Trophoblast cell (in vitro differentiated cells and primary cell): ENCODE measurements around the gene DPCD.

Experiments
- DNase-seq, 2 donors: peaks; one replicate each; pipeline ENCODE4 v3.0.0-alpha.2; 2016
- H2AFZ ChIP-seq: 2 replicates; pipeline ENCODE4 v1.6.1; 2013; ENCODE audit warnings: low read length, moderate library complexity, mild to moderate bottlenecking; ENCODE audit not compliant: insufficient read depth, poor library complexity
- H2AK5ac ChIP-seq: 2 replicates; pipeline ENCODE4 v1.6.1; 2013; ENCODE audit warnings: mild to moderate bottlenecking, low read length
- H2BK120ac ChIP-seq: 2 replicates; pipeline ENCODE4 v1.6.1; 2013; ENCODE audit warnings: low read length, mild to moderate bottlenecking, moderate library complexity; ENCODE audit not compliant: insufficient read depth, poor library complexity
- H2BK12ac ChIP-seq: 2 replicates; pipeline ENCODE4 v1.6.1; 2013; ENCODE audit warnings: mild to moderate bottlenecking, low read length, moderate library complexity
- H2BK5ac ChIP-seq: 2 replicates; pipeline ENCODE4 v1.6.1; 2013; ENCODE audit warnings: low read length, low read depth, moderate library complexity, mild to moderate bottlenecking; ENCODE audit not compliant: poor library complexity
- H3K14ac ChIP-seq: 2 replicates; pipeline ENCODE4 v1.6.1; 2013; ENCODE audit warnings: mild to moderate bottlenecking, low read length
- H3K18ac ChIP-seq: 2 replicates; pipeline ENCODE4 v1.6.1; 2013; ENCODE audit warnings: mild to moderate bottlenecking, low read length
- H3K23ac ChIP-seq: 2 replicates; pipeline ENCODE4 v1.6.1; 2013; ENCODE audit warnings: low read length
- H3K27ac ChIP-seq: 2 replicates; pipeline ENCODE4 v1.5.1; 2013; ENCODE audit warnings: low read depth, mild to moderate bottlenecking, inconsistent platforms, low read length, moderate library complexity
- H3K27me3 ChIP-seq: 2 replicates; pipeline ENCODE4 v1.6.1; 2013; ENCODE audit warnings: inconsistent platforms, mild to moderate bottlenecking, low read length, moderate library complexity; ENCODE audit not compliant: insufficient read depth
- H3K36me3 ChIP-seq, 2 experiments: 1 replicate in 1 of 2; 2 replicates in 1 of 2; pipeline ENCODE4 v1.6.1; 2013; ENCODE audit warnings: low read length in 2 of 2, mild to moderate bottlenecking in 2 of 2, moderate library complexity in 1 of 2; ENCODE audit not compliant: insufficient read depth in 2 of 2, control insufficient read depth in 1 of 2
- H3K4ac ChIP-seq: 2 replicates; pipeline ENCODE4 v1.6.1; 2013; ENCODE audit warnings: low read depth, mild to moderate bottlenecking, low read length, moderate library complexity
- H3K4me1 ChIP-seq, 2 experiments: 1 replicate in 1 of 2; 2 replicates in 1 of 2; pipeline ENCODE4 v1.6.1; 2013; ENCODE audit warnings: low read length in 2 of 2, mild to moderate bottlenecking in 2 of 2, moderate library complexity in 1 of 2; ENCODE audit not compliant: insufficient read depth in 2 of 2, control insufficient read depth in 1 of 2
- H3K4me2 ChIP-seq: 2 replicates; pipeline ENCODE4 v1.6.1; 2013; ENCODE audit warnings: inconsistent platforms, mild to moderate bottlenecking, low read length, moderate library complexity
- H3K4me3 ChIP-seq: 2 replicates; pipeline ENCODE4 v1.5.1; 2013; ENCODE audit warnings: mild to moderate bottlenecking, low read depth, low read length, inconsistent platforms
- H3K79me1 ChIP-seq: one replicate; pipeline ENCODE4 v1.6.1; 2013; ENCODE audit warnings: low read length
- H3K79me2 ChIP-seq: 2 replicates; pipeline ENCODE4 v1.6.1; 2013; ENCODE audit warnings: low read length, mild to moderate bottlenecking; ENCODE audit not compliant: control insufficient read depth, insufficient read depth, poor library complexity
- H3K9ac ChIP-seq: 2 replicates; pipeline ENCODE4 v1.6.1; 2013; ENCODE audit warnings: mild to moderate bottlenecking, low read length
- H3K9me3 ChIP-seq: 2 replicates; pipeline ENCODE4 v1.6.1; 2013; ENCODE audit warnings: low read depth, mild to moderate bottlenecking, control low read depth, inconsistent platforms, low read length; ENCODE audit not compliant: insufficient read depth
- H4K12ac ChIP-seq: 2 replicates; pipeline ENCODE4 v1.6.1; 2013; ENCODE audit warnings: low read depth, mild to moderate bottlenecking, low read length, moderate library complexity
- H4K8ac ChIP-seq: 2 replicates; pipeline ENCODE4 v1.6.1; 2013; ENCODE audit warnings: low read depth, mild to moderate bottlenecking, low read length, moderate library complexity
- H4K91ac ChIP-seq: one replicate; pipeline ENCODE4 v1.6.1; 2013; ENCODE audit warnings: low read depth, mild to moderate bottlenecking, low read length, moderate library complexity
- WGBS: extraction: QIAGEN DNeasy Blood & Tissue Kit; methylation state at CpG from one replicate; pipeline ENCODE4 v1.1.7; 2013; ENCODE audit warnings: missing lambda C conversion rate; ENCODE audit not compliant: insufficient read length, insufficient coverage; ENCODE audit errors: extremely low coverage; 5-methylcytosine and 5-hydroxymethylcytosine counted together

The DPCD gene

GRCh38 chr10:101617824-101618568 is 29.9 kb downstream of the DPCD start:
- Histone ChIP-seq H3K4me3 (no peak overlapping the region), H3K4me1 (peaks cover 0 to 2% of the 10 kb centered on the region in 2 experiments), H2AK5ac (no peak overlapping the region), H3K4me2 (no peak overlapping the region), H3K27me3 (no peaks in the 10 kb centered on the region), H3K14ac (no peak overlapping the region), H3K4ac (no peak overlapping the region), H3K9me3 (peaks cover 3% of the 10 kb centered on the region), H2AFZ (no peak overlapping the region), H4K12ac (no peak overlapping the region), H3K79me2 (no peaks in the 10 kb centered on the region), H2BK5ac (no peak overlapping the region), H4K8ac (no peak overlapping the region), H2BK120ac (no peak overlapping the region), H3K36me3 (peaks cover 4 to 13% of the 10 kb centered on the region in 2 experiments), H3K27ac (no peak overlapping the region), H3K9ac (no peak overlapping the region), H3K79me1 (no peaks in the 10 kb centered on the region), H4K91ac (no peak overlapping the region), H3K18ac (no peak overlapping the region), H3K23ac (no peak overlapping the region), H2BK12ac (no peak overlapping the region)
- no peak for DNase-seq
- WGBS = no CpG with 5 or more reads among the region's 4 CpGs

GRCh38 chr10:101618871-101619270 is 30.8 kb downstream of the DPCD start:
- no peak overlapping the region for H3K9ac ChIP-seq
- no peak overlapping the region for H3K4me3 ChIP-seq
- H3K27me3 ChIP-seq = no peaks in the 10 kb centered on the region
- peaks cover 4 to 13% of the 10 kb centered on the region in 2 experiments for H3K36me3 ChIP-seq
- DNase-seq = no peak
- H3K4ac ChIP-seq = no peak overlapping the region
- no peak overlapping the region for H2BK12ac ChIP-seq
- H4K91ac ChIP-seq = no peak overlapping the region
- no peak overlapping the region for H3K27ac ChIP-seq
- H3K23ac ChIP-seq = no peak overlapping the region
- no peak overlapping the region for H3K4me2 ChIP-seq
- H3K79me1 ChIP-seq = no peaks in the 10 kb centered on the region
- H3K14ac ChIP-seq = no peak overlapping the region
- no peak overlapping the region for H2BK5ac ChIP-seq
- H4K8ac ChIP-seq = no peak overlapping the region
- no peak overlapping the region for H2AFZ ChIP-seq
- H3K18ac ChIP-seq = no peak overlapping the region
- H2AK5ac ChIP-seq = no peak overlapping the region
- H3K4me1 ChIP-seq = peaks cover 0 to 2% of the 10 kb centered on the region in 2 experiments
- H4K12ac ChIP-seq = no peak overlapping the region
- no CpG with 5 or more reads among the region's 2 CpGs for WGBS
- H3K9me3 ChIP-seq = peaks cover 3% of the 10 kb centered on the region
- H3K79me2 ChIP-seq = no peaks in the 10 kb centered on the region
- H2BK120ac ChIP-seq = no peak overlapping the region

GRCh38 chr10:101619983-101620382 is 31.9 kb downstream of the DPCD start:
- Histone ChIP-seq H4K8ac (no peak overlapping the region), H3K79me1 (no peaks in the 10 kb centered on the region), H2BK12ac (no peak overlapping the region), H3K4ac (no peak overlapping the region), H2BK120ac (no peak overlapping the region), H3K4me2 (no peak overlapping the region), H4K91ac (no peak overlapping the region), H3K9me3 (peaks cover 3% of the 10 kb centered on the region), H3K79me2 (no peaks in the 10 kb centered on the region), H3K4me3 (no peak overlapping the region), H2BK5ac (no peak overlapping the region), H3K27ac (no peak overlapping the region), H3K18ac (no peak overlapping the region), H3K14ac (no peak overlapping the region), H3K9ac (no peak overlapping the region), H4K12ac (no peak overlapping the region), H3K36me3 (peaks cover 4 to 15% of the 10 kb centered on the region in 2 experiments), H2AK5ac (no peak overlapping the region), H3K27me3 (no peaks in the 10 kb centered on the region), H3K4me1 (peaks cover 0 to 2% of the 10 kb centered on the region in 2 experiments), H3K23ac (no peak overlapping the region), H2AFZ (no peak overlapping the region)
- no CpG with 5 or more reads among the region's 6 CpGs for WGBS
- no peak for DNase-seq

DNA sequence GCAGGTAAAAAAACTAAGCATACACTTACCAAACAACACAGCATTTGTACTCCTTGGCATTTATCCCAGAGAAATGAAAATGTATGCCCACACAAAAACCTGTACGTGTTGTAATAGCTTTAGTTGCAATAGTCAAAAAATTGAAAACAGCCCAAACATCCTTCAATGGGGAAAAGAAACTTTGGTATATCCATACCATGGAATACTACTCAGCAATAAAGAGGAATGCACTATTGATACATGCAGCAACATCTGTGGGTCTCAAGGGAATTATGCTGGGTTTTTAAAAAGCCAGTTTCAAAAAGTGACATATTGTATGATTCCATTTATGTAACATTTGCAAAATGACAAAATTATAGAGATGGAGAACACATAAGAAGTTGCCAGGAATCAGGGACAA is 35.4 kb downstream of the DPCD start:
- Histone ChIP-seq H4K8ac (no peak overlapping the region), H3K9ac (no peak overlapping the region), H4K12ac (no peak overlapping the region), H2AFZ (no peak overlapping the region), H3K9me3 (no peaks in the 10 kb centered on the region), H2BK120ac (no peak overlapping the region), H2AK5ac (no peak overlapping the region), H3K79me1 (no peaks in the 10 kb centered on the region), H3K23ac (no peak overlapping the region), H3K79me2 (no peaks in the 10 kb centered on the region), H2BK12ac (no peak overlapping the region), H3K4me3 (no peak overlapping the region), H4K91ac (no peak overlapping the region), H3K14ac (no peak overlapping the region), H3K4me1 (no peaks in the 10 kb centered on the region), H3K27me3 (no peaks in the 10 kb centered on the region), H3K27ac (no peak overlapping the region), H2BK5ac (no peak overlapping the region), H3K4ac (no peak overlapping the region), H3K36me3 (peaks cover 0 to 7% of the 10 kb centered on the region in 2 experiments), H3K4me2 (no peak overlapping the region), H3K18ac (no peak overlapping the region)
- peak in 1 of 2 donors; percentile 35 for DNase-seq
- WGBS = no CpG with 5 or more reads among the region's 1 CpG
